ENCODE data around the gene DIS3L2. TPM values are rescaled to one million over a fixed set of nuclear protein-coding genes. Genes with fewer than 3 reads are reported as not detected.
"Not testable (repeated sequence)": the region's sequence is repeated elsewhere in the genome, so short reads cannot be mapped to it uniquely, and the experiment has no call there.

Gene DIS3L2
- polyA plus RNA-seq, 1 donor, result 40.3 TPM

DNA sequence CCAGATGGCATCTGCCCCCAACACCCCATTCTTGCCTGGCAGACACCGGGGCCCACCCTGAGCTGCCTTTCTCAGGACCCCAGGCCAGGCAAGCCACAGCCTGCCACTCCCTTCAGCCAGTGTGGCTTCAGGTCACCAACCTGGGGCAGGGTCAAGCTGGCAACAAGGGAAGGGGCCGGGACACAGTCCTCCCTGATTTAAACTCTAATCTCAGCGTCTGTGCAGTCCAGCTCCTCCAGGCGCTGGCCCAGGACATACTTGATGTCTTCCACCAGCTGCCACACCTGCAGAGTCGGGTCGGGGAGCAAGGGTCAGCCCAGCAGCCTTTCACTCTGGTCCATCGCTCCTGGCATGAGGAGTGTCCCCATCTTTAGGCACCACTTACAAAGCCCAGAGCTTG lies 388.0 kb downstream of the DIS3L2 start:
- DNase-seq, result no peak

DNA sequence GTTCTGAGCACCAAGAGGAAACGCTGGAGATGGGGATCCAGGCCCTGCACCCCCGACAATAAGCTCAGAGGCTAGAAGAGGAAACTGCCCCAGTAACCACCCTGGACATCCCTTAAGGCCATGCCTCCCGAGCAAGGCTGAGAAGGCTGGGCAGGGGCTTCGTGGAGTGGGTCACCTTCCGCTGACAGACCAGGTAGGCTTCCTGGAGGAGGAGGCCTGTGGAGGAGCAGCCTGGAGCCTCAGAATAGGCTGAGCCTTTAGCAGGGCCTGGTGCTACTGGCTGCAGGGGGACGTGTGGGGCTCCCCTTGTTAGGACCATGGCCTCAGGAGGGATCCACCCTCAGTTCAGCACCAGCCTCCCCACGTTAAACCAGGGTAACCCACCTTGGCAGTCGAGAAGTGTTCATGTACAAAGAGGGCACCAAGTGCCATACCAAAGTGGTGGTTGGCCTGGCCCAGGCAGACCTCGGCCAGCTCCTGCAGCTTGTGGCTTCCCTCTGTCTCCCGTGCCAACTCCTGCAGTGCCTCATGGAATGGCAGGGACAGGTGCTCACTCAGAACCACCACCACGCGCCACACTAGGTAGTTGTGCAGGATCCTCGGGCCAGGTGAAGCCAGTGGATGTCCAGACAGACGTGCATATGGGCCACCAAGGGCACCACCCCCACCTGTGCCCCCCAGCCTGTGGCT lies 388.6 kb downstream of the DIS3L2 start:
- DNase-seq, result no peak

DNA sequence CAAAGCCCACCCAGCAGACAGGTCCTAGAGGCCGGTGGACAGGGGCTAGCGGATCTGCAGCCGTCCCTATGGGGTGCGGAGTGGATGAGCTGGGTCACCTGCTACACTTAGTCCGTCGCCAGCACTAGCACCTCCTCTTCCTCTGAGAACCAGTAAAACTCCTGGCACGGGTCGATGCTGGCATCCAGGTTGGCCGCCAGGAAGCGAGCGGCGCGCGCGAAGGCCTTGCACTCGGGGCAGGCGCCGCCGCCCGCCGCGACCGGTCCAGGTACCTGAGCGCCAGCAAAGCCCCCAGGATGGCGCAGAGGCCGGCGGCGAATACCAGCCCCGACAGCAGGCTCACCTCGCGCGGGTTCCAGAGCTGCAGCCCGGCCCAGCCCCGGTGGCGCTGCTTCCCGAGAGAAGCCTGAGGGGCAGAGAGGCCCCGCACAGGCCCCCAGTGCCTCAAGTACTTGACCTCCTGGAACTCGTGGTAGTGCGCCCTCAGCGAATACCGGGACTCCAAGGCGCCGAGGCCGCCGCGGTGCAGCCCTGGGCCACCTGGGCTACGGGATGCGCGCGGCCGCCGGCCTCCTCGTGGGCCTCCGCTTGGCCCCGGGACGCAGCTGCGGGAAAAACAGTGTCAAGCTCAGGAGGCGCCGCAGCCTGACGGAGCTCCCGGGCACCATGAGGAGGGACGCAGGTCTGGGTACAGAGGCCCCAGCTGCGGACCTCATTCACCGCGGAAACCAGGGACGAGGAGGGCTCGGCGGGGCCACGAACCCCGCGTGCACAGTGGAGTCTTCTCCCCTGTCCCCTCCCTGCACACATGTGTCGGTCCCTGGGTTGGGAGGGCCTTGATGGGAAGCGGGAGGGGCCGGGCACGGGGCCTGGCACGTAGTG lies 389.5 kb downstream of the DIS3L2 start:
- no peak for DNase-seq

DNA sequence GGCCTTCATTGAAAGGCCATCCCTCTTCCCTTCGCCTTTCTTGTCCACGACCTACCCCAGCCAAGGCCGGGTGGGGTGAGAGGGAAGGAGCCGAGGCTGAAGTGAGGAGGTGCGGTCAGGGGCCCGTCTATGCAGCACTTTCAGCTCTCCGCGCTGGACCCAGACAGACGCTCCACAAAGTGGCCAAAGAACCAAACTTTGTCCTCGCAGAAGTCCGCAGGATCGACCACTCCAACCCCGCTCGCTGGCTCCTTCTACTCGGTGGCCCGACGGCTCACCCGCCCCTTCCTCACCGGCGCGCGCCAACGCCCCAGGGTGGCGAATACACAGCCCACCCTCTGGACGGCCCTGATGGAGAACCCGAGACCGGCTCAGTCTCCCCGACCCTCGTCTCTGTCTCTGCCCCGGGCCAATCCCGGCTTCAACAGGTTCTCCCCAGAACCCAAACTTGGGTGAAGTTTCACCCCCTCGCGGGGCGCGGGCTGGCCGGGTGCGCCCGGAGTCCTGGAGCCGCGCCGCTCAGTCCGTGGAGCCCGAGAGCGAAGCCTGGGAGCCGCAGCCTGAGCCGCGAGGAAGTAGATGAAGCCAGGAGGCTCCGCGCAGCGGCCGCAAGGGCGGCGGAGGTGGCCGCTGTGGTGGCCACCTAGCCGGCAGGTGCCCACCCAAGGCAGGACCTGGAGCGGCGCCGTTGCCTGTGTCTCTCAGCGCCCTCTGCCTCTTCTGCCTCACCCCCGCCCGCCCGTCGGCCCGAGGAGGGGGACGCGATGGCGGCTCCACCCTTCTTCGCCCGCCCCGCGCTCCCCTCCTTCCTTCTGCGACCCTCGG lies 390.4 kb downstream of the DIS3L2 start:
- no peak for DNase-seq

DNA sequence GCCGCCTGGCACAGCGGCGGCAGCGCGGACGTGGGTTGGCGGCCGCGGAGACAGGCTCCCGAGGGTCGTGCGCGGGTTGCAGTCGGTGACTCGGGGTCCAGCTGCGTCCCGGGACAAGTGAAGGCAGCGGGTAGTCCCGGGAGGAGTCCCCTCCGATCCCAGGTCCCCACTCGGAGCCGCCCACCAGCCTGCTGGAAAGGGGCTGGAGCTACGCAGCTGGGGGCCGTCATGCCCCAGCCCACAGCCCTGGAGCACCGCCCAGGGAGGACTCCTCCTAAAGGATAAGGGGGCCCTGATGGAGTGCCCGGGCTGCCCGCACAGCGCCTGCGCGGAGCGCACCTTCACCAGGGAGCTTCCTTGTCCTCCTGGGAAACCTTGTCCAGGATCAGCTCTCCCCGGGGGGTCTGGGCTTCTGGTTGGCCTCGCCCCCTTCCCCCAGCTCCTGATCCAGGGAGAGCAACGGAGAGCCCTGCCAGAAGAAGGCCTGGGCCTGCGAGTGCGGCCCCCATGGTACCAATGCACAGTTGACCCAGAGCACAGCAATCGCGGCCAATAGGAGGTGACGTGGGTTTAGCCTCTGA lies 391.1 kb downstream of the DIS3L2 start:
- no peak for DNase-seq

DNA sequence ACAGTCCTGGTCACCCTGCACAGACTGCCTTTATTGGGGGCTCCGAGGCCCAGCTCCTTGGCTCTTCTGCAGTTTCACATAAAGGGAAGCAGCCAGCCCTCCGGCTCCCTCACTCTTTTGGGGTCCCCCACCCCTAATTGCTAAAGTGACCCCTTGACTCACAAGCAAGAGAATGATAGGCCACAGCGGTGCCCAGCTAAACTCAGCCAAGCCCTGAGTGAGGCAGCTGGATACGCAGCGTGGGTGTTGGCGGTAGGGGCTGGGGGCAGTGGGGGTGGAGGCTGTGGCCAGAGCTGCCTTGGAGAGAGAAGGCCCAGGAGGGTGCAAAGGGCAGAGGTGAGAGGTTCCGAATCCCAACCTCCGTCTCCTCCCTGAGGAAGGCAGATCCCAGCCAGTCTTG lies 391.6 kb downstream of the DIS3L2 start:
- no peak for DNase-seq

DNA sequence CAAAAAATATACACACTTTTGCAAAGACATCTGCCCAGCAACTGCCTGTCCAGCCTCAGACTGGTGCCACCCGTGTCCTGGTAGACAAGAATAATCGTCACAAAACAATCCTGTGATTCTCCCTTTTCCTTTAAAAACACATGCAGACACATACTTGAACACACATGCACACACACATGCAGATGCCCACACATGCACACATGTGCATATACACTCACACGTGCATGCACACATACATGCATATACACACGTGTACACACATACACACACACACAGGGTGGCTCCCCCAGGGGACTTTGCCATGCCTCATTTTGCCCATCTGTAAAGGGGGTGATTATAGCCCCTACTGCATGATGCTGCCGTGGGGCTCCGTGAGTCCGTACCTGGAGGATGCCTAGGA lies 392.1 kb downstream of the DIS3L2 start:
- no peak for DNase-seq

DNA sequence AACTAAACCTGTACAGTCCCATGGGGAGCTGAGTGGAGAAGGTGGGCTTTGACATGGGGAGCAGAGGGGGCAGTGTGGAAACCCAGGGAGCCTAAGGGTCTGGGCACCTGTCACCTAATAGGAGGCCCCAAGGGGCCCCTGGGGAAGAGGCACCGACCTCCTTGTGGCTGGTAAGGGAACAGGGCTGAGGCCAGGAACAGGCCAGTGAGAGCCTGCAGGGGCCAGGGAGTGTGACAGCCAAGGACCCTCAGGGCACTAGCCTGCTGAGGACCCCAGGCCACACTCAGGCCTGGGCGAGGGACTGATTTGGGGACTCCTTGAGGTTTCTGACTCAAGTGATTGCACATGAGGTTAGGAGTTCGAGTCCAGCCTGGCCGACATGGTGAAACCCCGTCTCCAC lies 392.6 kb downstream of the DIS3L2 start:
- DNase-seq, result no peak

DNA sequence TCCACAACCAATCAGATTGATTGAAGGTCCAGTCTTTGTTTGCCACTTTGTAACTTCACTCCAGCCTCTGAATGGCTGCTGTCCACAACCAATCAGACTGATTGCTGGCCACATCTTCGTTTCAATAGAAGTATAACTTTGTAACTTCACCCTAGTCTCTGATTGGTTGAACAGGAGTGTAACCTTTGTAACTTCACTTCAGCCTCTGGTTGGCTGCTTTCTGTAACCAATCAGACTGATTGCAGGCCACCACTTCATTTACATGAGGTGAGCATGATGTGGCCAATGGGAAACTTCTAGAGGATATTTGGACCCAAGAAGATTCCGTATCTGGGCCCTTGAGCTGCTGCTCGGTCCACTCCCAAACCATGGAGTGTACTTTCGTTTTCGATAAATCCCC lies 400.1 kb downstream of the DIS3L2 start:
- no peak for DNase-seq

DNA sequence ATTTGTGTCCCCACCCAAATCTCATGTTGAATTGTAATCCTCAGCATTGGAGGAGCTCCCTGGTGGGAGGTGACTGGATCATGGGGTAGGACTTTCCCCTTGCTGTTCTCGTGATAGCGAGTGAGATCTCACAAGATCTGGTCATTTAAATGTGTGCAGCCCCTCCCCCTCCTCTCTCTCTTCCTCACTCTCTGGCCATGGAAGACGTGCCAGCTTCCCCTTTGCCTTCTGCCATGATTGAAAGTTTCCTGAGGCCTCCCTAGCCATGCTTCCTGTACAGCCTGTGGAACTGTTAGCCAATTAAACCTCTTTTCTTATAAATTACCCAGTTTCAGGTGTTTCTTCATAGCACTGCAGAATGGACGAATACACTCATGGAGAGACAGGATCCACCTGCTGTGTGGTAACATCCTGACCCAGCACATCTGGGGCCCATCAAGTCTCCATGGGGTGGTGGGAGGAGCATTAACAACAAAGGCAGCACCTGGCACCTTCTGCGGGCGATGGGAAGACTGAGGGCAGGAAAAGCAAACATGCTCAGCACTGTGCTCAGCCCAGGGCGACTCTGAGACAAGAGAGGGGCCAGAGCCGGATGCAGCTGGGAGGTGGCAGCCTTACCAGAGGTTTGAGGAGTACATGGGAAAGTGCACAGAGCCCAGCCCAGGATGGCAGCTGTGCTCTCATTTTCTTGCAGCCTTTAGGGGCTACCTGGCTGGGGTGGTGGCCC lies 400.8 kb downstream of the DIS3L2 start:
- DNase-seq, result no peak

DNA sequence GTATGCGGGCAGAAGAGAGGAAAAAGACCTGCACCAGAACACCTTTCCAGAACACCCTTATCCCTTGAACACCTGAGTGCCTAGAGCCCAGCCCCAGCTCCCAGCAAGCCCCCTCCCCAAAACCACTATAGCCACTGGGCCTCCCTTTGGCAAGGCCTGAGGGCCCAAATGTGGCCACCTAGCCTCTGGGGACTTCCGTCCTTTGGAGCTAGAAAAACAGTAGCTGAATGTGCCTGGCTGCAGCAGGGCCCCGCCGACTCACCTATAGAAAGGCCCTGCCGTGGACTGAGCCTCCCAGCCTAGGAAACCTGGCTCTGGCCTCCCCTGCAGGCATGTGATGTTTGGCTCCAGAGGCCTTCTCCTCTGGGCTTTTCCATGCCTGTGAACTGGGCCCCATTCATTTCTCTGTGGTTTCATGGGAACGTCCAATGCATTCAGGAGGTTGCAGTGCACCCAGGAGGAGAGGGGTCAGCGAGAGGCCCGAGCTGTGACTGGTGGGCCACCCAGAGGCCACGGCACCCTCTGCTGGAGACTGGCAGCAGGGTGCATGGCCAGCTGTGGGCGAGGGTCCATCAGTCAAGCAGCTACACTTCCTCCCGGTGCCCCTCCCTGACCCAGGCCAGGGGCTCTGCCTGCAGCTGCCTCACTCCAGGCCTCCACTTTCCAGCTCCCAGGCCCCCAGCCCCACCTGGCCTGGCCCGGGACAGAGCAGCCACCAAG lies 401.7 kb downstream of the DIS3L2 start:
- DNase-seq, result not testable (repeated sequence)

DNA sequence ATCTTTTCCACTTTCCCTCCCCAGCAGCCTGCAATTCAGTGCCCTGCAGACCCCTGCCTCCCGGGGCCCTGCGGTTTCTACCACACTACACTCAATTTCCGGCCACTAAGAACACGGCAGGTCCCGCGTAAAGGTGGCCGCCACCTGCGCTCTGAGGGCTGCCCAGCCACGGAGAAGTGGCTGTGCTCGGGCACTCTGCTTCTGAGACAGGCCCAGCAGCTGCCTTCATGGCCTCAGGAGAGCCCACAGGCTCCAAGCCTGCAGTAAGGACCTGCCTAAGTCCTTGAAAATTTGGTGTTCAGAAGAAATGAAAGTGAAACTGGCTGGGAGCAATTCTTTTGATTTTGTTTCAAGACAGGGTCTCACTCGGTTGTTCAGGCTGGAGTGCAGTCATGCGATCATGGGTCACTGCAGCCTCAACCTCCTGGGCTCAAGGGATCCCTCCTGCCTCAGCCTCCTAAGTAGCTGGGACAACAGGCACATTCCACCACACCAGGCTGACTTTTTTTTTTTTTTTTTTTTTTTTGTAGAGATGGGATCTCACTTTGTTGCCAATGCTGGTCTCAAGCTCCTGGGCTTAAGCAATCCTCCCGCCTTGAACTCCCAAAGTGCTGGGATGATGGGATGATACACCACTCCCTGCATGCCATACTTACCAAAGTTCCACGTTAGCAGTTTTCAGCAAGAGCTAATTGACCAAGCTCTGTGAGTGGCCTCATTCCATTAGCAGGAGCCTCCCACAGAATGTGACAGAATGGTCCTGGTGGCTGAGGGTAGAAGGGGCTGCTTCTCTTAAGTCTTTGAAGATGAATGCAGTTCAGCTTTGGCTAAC lies 402.5 kb downstream of the DIS3L2 start:
- no peak for DNase-seq

DNA sequence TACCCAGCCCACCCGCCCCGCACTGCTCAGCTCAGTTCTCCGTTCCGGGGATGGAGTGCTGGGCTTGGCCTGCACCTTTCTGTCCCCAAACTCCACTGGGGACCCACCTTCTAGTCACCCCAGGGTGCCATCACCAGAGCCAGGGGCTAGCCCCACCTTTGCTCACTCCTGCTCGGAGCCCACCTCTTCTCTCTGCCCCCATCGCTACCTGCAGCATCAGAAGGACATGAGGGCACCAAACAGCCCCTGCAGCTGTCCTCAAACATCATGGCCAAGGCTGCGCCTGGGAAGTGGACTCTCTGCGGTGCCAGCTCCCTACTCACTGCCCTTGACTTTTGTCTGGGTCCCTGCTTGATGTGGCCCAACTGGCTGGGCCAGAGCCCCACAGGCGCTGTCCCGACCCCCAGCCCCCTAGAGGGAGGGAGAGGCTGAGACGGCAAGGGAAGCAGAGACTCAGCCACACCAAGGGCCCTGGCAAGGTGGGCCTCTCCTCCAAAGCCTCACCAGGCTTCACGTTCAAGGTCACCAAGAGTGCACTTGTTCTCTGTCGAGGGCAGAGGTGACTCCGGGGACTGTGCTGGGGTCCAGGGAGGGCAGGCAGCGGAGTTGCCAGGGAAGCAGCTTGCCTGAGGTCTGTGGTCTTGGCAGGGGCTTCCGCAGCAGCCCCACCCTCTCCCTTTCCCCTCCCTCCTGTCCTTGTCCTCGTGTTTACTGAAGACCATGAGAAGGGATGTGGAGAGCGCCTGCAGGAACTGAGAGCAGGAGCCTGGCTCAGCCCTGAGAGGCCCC lies 403.5 kb downstream of the DIS3L2 start:
- DNase-seq, result not testable (repeated sequence)

DNA sequence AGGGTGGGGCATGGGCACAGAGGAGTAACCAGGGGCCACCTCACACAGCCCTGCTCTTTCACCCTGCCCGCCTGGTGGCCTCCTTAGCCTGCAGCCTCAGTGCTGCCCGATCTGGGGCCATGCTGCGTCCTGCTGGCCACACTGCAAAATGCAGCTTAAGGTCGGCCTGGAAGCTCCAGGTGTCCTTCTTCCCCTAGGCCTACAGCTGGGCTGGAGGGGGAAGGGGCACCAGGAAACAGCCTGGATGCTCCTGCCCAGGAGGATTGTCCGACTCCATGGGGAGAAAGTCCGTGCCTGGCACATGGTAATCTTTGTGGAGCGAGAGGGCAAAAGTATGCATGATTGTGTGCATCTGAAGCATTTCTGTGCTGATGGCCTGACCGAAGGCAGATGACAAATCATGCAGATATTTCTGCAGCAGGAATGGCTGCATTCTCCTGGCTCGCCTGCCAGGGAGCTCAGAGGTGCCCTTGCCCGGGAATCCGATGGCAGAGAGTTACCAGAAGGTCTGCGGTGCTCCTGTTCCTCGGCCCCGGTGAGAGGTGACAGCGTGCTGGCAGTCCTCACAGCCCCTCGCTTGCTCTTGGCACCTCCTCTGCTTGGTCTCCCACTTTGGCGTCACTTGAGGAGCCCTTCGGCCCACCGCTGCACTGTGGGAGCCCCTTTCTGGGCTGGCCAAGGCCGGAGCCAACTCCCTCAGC lies 404.3 kb downstream of the DIS3L2 start:
- DNase-seq, result no peak

DNA sequence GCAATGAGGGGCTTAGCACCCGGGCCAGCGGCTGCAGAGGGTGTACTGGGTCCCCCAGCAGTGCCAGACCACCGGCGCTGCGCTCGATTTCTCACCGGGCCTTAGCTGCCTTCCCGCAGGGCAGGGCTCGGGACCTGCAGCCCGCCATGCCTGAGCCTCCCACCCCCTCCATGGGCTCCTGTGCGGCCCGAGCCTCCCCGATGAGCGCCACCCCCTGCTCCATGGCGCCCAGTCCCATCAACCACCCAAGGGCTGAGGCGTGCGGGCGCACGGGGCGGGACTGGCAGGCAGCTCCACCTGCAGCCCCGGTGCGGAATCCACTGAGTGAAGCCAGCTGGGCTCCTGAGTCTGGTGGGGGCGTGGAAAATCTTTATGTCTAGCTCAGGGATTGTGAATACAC lies 404.9 kb downstream of the DIS3L2 start:
- DNase-seq, result not testable (repeated sequence)

DNA sequence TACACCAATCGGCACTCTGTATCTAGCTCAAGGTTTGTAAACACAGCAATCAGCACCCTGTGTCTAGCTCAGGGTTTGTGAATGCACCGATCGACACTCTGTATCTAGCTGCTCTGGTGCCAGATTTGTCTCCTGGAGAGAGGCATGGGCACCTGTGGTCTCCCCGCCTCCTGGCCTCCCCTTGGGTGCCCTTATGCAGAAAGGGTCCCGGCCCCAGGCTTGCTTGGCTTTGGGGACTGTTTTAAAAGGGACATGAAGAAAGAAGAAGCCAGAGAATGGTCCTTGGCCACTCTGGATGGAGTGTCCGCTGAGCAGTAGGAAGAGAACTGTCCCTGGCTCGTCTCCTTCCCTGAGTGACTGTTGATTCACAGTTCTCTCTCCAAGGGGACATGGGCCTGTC lies 405.5 kb downstream of the DIS3L2 start:
- DNase-seq, result no peak

DNA sequence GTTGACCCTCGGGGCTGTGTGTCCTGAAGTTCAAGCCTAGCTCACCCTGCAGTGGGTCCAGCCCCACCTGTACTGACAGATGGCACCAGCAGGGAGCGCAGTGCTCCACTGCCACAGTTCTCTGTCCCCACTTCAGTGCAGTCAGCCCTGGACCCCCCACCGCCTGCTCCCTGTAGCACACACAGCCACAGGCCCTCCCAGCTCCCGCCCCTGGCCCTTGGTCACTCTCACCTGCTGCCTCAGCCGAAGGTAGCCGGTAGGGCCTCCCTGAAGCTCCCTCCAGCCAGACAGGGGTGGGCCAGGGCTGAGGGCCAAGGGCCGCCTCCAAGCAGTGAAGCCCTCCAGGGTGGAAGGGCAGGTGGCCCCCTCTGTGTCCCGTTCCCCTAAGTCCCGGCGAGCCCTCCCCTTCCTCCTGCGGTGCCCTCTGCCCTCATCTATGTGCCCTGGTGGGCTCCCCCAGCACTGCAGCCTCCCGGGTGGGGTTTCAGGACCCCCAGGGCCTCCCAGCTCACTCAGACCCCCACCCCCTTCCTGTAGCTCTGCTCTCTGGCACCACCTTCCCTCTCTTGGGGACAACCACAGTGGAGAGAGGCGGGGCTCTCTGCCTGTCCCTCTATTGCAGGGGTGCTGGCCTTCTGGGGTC lies 406.2 kb downstream of the DIS3L2 start:
- DNase-seq, result no peak

DNA sequence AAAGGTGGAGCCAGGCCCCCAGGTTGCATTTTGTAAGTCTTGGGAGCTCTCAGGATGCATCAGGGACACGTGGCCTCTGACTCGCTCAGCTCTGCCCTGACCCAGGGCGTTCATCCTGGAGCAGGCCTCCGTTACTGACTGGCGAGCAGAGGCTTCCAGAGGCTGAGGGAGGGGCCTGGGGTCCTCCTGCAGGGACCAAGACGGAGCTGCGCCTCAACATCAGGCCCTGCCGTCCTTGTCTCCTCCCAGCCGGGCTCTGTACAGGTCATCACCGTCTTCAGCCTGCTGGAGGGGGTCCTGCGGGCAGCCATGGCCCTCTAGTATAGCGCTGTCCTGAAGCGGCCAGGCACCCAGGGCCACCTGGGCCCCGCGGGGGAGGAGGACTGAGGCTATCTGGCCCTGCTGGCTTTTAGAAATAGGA lies 406.8 kb downstream of the DIS3L2 start:
- DNase-seq, result no peak

All from left kidney (tissue), 2 donors.